PC-3 (cell line): ENCODE results near the gene DDX17. TPM values are rescaled to one million over a fixed set of nuclear protein-coding genes. Genes with fewer than 3 reads are reported as not detected.

ENCODE experiments used
- ATAC-seq: fragments of 200-7000 bp; cut with Tn5 transposase; 2 replicates; pipeline ENCODE4 v1.9.1; 2020; ENCODE audit warnings: mild to moderate bottlenecking, moderate library complexity
- BruUV-seq: library from RNA; stranded (reverse); fragments of 400-500 nt; replicated peaks from 2 replicates; lab custom pipeline; 2021; lab: Mats Ljungman, UMichigan
- CTCF ChIA-PET: fragments of 300-600 bp; sonication (Branson Sonifier 250); formaldehyde crosslinking; loops from one replicate; lab custom pipeline; 2022; ENCODE audit warnings: antibody characterized with exemption; lab: Charles Lee
- POLR2A ChIA-PET: fragments of 300-600 bp; sonication (Branson Sonifier 250); formaldehyde crosslinking; loops from one replicate; lab custom pipeline; 2022; ENCODE audit warnings: antibody characterized with exemption; ENCODE audit not compliant: unreplicated experiment; lab: Charles Lee
- DNase-seq: peaks from one replicate; pipeline ENCODE4 v3.0.0-alpha.2; 2015
- H2AFZ ChIP-seq: fragments of 300-600 bp; sonication (generic); 2 replicates; pipeline ENCODE4 v1.6.0; 2016; ENCODE audit warnings: antibody characterized with exemption, low read length
- H3F3A ChIP-seq: fragments of 300-600 bp; sonication (generic); one replicate; pipeline ENCODE4 v1.6.0; 2017; ENCODE audit warnings: antibody characterized with exemption, low read length, control low read depth, mild to moderate bottlenecking; ENCODE audit not compliant: unreplicated experiment
- H3K27ac ChIP-seq: fragments of 300-600 bp; sonication (generic); 2 replicates; pipeline ENCODE4 v1.5.1; 2016; ENCODE audit warnings: mild to moderate bottlenecking, low read length
- H3K27me3 ChIP-seq: fragments of 300-600 bp; sonication (generic); 2 replicates; pipeline ENCODE4 v1.6.1; 2016; ENCODE audit warnings: low read length, mixed read lengths
- H3K36me3 ChIP-seq: fragments of 300-600 bp; sonication (generic); 2 replicates; pipeline ENCODE4 v1.6.1; 2016; ENCODE audit warnings: low read depth, mixed run types, low read length, mixed read lengths
- H3K4me1 ChIP-seq: fragments of 300-600 bp; sonication (generic); 2 replicates; pipeline ENCODE4 v1.5.1; 2016; ENCODE audit warnings: low read length; ENCODE audit not compliant: insufficient read depth
- H3K4me2 ChIP-seq: fragments of 300-600 bp; sonication (generic); 2 replicates; pipeline ENCODE4 v1.6.0; 2016; ENCODE audit warnings: low read length
- H3K4me3 ChIP-seq: fragments of 300-600 bp; sonication (generic); 2 replicates; pipeline ENCODE4 v1.5.1; 2016; ENCODE audit warnings: mild to moderate bottlenecking, low read length, mixed read lengths
- H3K79me2 ChIP-seq: fragments of 300-600 bp; sonication (generic); 2 replicates; pipeline ENCODE4 v1.6.1; 2017; ENCODE audit warnings: low read length, mixed read lengths
- H3K9ac ChIP-seq: fragments of 300-600 bp; sonication (generic); 2 replicates; pipeline ENCODE4 v1.6.0; 2016; ENCODE audit warnings: mild to moderate bottlenecking, low read length
- H3K9me2 ChIP-seq: fragments of 300-600 bp; sonication (generic); replicated peaks from 2 replicates; pipeline ENCODE4 v1.6.1; 2016; ENCODE audit warnings: mixed run types, low read length, mixed read lengths
- H3K9me3 ChIP-seq: fragments of 300-600 bp; sonication (generic); 2 replicates; pipeline ENCODE4 v1.6.1; 2016; ENCODE audit warnings: low read length, mixed read lengths
- H4K20me1 ChIP-seq: fragments of 300-600 bp; sonication (generic); 2 replicates; pipeline ENCODE4 v1.6.1; 2016; ENCODE audit warnings: low read length, mixed read lengths
- EZH2 ChIP-seq: fragments of 300-600 bp; sonication (generic); IDR thresholded peaks from one replicate; pipeline ENCODE4 v1.6.1; 2017; ENCODE audit warnings: antibody characterized with exemption, mild to moderate bottlenecking, low read length; ENCODE audit not compliant: unreplicated experiment
- EZH2phosphoT487 ChIP-seq: fragments of 300-600 bp; sonication (generic); IDR thresholded peaks from 2 replicates; pipeline ENCODE4 v1.6.1; 2018; ENCODE audit warnings: mild to moderate bottlenecking, antibody characterized with exemption, low read length, borderline replicate concordance
- intact Hi-C: fragments of 100-400 bp; cut with micrococcal nuclease; formaldehyde crosslinking; loops from 2 replicates; pipeline ENCODE4 v1.9.0; 2023
- total RNA-seq: library from RNA; depleted of rRNA; stranded (reverse); fragments of >200 nt; gene quantifications from 2 replicates; pipeline ENCODE4 v1.2.3, GENCODE V29; 2014
- TF ChIP-seq, protein P1 (sequence below): fragments of 300-600 bp; sonication (generic); conservative IDR thresholded peaks from 2 replicates; pipeline ENCODE4 v1.5.1; 2017; ENCODE audit warnings: antibody characterized with exemption, low read depth, mild to moderate bottlenecking, low read length

Gene DDX17
- total RNA-seq, 1 experiment from 2014 or later: 333 TPM

DNA sequence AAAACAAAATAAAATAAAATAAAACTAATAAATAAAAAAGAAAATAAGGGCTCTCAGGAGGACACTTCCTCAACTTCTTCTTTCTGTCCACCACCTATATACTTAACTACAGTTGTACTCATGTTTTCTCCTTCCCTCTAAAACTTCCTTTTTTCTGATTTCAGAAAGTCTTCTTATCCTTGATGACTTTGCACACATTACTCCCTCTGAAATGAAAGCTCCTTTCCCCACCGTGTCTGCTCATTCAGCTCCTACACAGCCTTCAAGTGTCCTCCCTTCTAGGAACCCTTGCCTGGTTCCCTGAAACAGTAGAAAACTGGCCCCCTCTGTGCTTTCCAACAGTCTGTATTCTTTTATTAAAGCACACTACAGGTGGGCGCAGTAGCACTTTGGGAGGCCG lies 18.3 kb upstream of the DDX17 start:
- H3K27ac ChIP-seq: no peak overlapping the region
- no TSS peak for BruUV-seq
- H3K9ac ChIP-seq: no peak overlapping the region
- intact Hi-C loops: no loop called here
- no peaks in the 10 kb centered on the region for H4K20me1 ChIP-seq
- H3F3A ChIP-seq: no peaks in the 10 kb centered on the region
- CTCF ChIA-PET: interaction anchor here (0.6 kb wide), 1 partner anchor 18 kb away, joined by 3 read pairs; no protein-coding TSS in a partner anchor
- H3K4me3 ChIP-seq: no peak overlapping the region
- no peaks in the 10 kb centered on the region for H3K79me2 ChIP-seq
- TF ChIP-seq EZH2: no peak
- no peak for TF ChIP-seq EZH2phosphoT487
- TF ChIP-seq, protein P1, sequence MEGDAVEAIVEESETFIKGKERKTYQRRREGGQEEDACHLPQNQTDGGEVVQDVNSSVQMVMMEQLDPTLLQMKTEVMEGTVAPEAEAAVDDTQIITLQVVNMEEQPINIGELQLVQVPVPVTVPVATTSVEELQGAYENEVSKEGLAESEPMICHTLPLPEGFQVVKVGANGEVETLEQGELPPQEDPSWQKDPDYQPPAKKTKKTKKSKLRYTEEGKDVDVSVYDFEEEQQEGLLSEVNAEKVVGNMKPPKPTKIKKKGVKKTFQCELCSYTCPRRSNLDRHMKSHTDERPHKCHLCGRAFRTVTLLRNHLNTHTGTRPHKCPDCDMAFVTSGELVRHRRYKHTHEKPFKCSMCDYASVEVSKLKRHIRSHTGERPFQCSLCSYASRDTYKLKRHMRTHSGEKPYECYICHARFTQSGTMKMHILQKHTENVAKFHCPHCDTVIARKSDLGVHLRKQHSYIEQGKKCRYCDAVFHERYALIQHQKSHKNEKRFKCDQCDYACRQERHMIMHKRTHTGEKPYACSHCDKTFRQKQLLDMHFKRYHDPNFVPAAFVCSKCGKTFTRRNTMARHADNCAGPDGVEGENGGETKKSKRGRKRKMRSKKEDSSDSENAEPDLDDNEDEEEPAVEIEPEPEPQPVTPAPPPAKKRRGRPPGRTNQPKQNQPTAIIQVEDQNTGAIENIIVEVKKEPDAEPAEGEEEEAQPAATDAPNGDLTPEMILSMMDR: no peak
- H3K27me3 ChIP-seq: no peaks in the 10 kb centered on the region
- no peak for DNase-seq
- H3K9me3 ChIP-seq: no peaks in the 10 kb centered on the region
- no peak for ATAC-seq
- no peaks in the 10 kb centered on the region for H3K4me1 ChIP-seq
- H3K4me2 ChIP-seq: no peak overlapping the region
- H3K36me3 ChIP-seq: no peaks in the 10 kb centered on the region
- no peak overlapping the region for H2AFZ ChIP-seq
- H3K9me2 ChIP-seq: no peaks in the 10 kb centered on the region
- POLR2A ChIA-PET: no interaction called here

DNA sequence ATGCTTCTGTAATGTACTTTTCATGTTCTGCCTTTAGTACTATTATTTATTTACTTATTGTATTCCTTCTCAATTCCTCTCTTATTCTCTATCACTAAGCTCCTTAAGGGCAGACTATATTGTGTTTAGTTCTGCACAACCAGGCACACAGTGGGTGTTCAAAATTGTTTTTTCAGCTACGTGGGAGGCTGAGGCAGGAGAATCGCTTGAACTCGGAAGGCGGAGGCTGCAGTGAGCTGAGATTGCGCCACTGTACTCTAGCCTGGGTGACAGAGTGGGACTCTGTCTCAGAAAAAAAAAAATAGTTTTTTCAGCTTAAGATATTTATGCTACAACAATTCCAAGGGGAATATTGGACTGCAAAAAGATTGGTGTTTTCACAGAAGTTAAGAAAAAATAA lies 17.4 kb upstream of the DDX17 start:
- no peaks in the 10 kb centered on the region for H3K9me2 ChIP-seq
- ATAC-seq: no peak
- no peak overlapping the region for H3K9ac ChIP-seq
- H3K9me3 ChIP-seq: no peaks in the 10 kb centered on the region
- intact Hi-C loops: no loop called here
- DNase-seq: no peak
- TF ChIP-seq, protein P1: no peak
- TF ChIP-seq EZH2phosphoT487: no peak
- H3K27ac ChIP-seq: no peak overlapping the region
- BruUV-seq: no TSS peak
- H4K20me1 ChIP-seq: no peaks in the 10 kb centered on the region
- no peaks in the 10 kb centered on the region for H3K4me1 ChIP-seq
- H3K36me3 ChIP-seq: no peaks in the 10 kb centered on the region
- no peaks in the 10 kb centered on the region for H3K79me2 ChIP-seq
- H3K4me2 ChIP-seq: no peak overlapping the region
- H2AFZ ChIP-seq: no peak overlapping the region
- no peaks in the 10 kb centered on the region for H3F3A ChIP-seq
- ChIA-PET POLR2A (no interaction called here), CTCF (no interaction called here)
- no peaks in the 10 kb centered on the region for H3K27me3 ChIP-seq
- no peak overlapping the region for H3K4me3 ChIP-seq

DNA sequence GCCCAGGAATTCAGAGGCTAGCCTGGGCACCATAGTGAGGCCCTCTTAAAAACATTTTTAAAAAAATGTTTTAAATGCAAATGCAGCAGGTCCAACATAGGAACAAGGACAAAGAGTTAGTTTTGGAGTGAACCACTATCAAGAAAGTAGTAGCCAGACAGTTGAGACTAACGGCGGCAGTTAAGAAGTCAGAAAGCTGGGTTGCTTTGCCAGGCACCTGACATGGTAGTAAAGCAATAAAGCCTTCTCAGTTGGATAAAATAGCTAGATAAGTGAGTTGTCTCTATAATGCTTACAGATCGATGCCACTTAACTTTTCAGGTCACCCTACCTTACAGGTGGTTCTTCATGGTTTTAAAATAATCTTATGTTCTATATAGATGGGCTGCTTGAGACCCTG lies 16.9 kb upstream of the DDX17 start:
- Histone ChIP-seq H3K36me3 (no peaks in the 10 kb centered on the region), H3K9me2 (no peaks in the 10 kb centered on the region), H3K4me2 (no peak overlapping the region), H3K27me3 (no peaks in the 10 kb centered on the region), H3K4me3 (no peak overlapping the region), H3K4me1 (no peaks in the 10 kb centered on the region), H3K9me3 (no peaks in the 10 kb centered on the region), H3K79me2 (no peaks in the 10 kb centered on the region), H3K27ac (no peak overlapping the region), H2AFZ (no peak overlapping the region), H3K9ac (no peak overlapping the region), H3F3A (no peaks in the 10 kb centered on the region), H4K20me1 (no peaks in the 10 kb centered on the region)
- ChIA-PET CTCF (no interaction called here), POLR2A (interaction anchor here (0.6 kb wide), 1 partner anchor 47 kb away, joined by 3 read pairs; no protein-coding TSS in a partner anchor)
- ATAC-seq (no peak), DNase-seq (no peak)
- TF ChIP-seq EZH2 (no peak), EZH2phosphoT487 (no peak)
- TF ChIP-seq, protein P1: no peak
- no TSS peak for BruUV-seq
- intact Hi-C loops: no loop called here
